ENCODE data around the gene GPANK1. TPM values are rescaled to one million over a fixed set of nuclear protein-coding genes. Genes with fewer than 3 reads are reported as not detected.

GPANK1 gene
- total RNA-seq, 1 donor from 2014 or later, result 12.9 TPM

DNA sequence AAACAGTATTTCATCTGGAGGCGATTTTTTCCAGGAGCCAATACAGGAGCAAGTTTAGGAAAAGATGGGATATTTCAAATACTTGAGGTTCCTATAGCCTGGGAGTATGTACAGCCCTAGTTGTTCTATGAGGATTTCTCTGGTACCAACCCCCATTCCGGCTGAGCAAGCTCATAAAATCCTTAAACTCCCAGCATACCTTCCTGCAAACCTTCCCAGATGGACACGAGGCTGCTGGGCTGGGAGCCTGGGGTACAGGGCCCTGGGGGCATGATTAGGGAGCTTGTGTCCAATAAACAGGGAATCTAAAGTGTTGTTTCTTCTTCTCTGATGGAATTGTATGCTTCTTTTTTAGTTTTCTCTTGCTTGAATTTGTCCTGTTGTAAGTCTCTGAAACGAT, 42.8 kb downstream of the GPANK1 start:
- no peak for DNase-seq (ENCODE audit: low read depth)

DNA sequence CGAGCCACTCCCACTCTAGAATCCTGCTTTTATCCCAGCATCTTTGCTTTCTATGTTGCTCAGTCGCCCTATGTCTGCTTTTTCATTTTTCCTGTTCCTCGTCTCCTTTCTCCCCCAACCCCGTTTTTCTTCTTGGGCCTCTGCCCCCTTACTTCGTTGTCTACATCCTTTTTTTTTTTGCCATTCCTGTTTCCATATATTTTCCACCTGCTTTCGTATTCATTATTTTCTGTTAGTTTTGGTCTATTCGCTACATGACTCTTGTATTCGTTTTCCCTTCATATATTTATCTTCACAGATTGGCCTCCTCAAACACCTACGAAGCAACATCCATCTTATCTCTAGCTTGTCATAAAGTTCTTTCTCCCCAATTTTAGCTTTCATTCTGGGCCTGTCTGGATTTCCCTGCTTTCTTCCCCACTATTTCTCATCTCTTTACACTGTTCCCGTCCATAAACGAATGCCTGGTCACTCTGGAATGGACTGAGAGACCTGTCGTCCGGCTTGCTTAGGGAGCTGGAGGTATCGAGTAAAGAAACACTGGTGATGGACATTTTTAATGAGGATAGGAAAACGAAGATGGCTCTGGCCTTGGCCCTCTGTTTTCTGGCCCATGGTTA, 43.4 kb downstream of the GPANK1 start:
- DNase-seq (ENCODE audit: low read depth), result no peak

DNA sequence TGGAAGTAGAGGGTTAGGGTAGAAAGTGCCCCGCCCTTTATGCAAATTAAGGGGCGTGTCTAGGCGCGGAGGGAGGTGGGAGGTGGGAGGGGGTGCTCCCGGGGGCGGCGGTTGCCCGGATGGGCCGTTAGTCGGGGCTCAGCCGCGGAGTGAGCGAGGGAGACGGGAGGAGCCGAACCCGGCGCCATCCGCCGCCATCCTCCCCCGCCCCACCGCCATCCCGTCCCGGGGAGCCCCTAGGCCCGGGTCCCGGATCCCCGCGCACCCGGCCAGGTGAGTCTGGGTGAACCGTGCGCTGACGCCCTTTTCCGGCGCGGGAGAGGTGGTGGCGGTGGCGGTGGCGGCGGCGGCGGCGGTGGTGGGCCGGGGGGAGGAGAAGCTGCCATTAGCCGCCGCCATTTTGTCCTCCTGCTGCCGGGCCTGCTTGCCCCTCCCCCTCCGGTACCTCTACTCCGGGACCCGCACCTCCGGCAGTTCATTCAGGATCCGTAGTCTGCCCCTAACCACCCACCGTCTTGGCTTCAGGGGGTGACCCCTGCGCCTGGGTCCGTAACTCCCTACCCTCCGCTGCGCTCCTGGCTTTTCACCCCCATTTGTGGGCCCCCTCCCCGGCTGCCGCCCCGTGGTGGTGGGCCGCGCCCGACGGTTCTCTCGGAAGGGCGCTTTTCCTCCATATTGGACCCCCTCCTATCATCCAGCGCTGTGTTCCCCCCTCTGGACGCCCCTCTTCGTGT, 44.0 kb downstream of the GPANK1 start, which contains the start of gene PRRC2A:
TSS of gene PRRC2A (plus strand) at position 130 of the 734 bp plus-strand sequence. CDS start 2,075 bp downstream, outside the sequence.
- DNase-seq (ENCODE audit: low read depth), result no peak

DNA sequence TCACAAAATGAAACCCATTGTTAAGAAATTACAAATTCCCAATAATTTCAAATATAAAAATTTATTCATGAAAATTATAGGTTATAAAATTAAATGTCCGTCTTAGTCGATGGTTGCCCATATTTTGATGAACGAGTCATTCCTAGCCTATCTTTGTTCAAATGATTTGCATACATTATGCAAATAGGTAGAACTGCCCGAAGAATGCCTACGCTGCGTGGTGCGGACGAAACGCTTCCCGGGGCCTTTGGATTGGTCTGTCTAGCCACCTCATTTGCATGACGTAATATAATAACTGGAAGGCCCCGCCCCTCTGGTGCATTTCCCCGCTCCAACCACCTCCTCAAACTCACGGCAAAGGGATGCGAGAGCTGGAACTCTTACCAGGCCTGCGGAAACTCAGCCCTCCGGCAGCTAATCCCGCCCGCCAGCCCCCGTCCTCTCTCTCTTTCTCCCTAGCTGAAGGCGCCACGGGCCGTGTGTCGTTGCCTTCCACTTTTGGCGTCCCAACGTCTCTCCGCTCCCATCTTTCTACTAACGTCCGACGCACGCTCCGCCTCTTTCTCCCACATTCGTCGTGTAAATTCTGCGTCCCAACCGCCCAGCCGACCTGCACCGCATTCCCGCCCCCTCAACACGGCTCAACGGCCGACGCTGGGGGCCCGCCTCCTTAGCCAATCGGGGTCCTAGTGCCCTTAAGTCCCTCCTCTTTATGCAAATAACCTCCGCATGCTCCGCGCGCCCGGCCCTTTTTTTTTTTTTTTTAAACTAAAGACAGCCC, 44.8 kb downstream of the GPANK1 start:
- DNase-seq (ENCODE audit: low read depth), result peak; percentile 99

DNA sequence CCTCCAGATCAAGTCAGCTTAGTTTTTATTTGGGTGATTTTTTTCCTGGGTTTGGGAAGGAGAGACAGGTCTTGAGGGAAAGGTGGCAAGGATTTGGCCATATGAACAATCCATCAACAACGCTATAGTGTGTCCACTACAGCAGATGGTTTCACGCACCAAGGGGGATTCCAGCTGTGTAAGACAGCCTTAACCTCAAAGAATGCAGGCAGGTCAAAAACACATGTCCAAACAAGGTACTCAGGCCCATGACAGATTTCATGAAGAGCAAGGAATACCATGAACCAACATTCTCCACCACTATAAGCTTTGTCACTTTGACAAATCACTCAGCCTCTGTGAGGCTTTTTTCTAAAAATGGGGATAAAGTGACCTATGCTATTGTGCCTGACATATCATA, 47.8 kb downstream of the GPANK1 start:
- no peak for DNase-seq (ENCODE audit: low read depth)

DNA sequence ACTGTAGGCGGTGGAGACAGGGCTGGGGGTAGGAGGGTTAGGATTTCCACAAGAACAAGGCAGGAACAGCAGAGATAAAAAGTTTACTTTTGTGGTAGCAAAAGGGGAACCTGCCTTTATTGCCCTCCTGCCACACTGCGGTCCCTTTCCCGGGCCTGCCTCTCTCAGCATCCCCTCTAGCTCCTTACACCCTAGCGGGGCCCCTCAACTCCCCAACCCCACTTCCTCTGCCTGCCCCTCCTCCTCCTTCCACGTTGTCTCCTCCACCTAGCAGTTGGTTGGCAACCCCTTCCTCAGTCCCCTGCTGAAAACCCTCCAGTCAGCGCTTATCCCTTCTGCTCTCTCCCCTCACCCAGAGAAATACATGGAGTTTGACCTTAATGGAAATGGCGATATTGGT, 49.0 kb downstream of the GPANK1 start:
- no peak for DNase-seq (ENCODE audit: low read depth)

DNA sequence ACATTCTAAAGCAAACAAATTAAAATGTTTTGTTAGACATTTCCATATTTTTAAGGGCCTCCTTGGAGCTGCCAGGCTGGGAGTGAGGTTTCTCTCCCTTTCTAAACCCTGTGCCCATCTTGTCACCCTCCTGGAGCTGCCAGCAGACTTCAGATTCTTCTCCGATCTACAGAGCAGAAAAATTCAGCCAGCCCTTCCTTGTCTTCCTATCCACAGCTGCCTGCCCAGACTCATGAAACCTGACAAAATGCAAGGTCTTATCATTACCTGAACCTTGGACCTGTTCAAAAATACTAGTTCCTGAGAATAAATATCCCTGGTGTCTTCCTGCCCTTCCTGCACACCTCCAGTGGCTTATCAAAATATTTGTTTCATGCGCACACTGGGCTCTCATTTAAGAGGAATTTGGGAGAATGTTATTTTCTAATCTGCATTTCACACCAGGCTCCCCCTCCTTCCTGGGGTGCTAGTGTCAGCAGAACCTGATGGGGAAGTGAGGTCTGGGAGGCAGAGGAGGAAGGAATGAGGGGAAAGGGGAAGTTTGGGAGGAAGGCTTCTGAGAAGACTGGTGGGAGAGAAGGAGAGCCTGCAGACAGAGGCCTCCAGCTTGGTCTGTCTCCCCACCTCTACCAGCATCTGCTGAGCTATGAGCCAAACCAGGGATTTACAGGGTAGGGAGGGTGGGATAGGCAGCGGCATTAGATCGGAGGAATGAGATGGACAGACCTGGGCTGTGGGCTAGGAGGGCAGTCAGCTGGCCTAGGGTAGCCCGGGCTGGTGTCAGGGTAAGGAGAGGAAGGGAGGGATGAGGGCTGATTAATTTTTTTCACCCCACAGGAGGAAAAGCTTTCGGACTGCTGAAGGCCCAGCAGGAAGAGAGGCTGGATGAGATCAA, 49.9 kb downstream of the GPANK1 start, which contains the start of gene AIF1:
TSS of gene AIF1 (plus strand) at position 551 of the 895 bp plus-strand sequence. CDS start at position 647, 96 bp downstream.
- DNase-seq (ENCODE audit: low read depth), result no peak

DNA sequence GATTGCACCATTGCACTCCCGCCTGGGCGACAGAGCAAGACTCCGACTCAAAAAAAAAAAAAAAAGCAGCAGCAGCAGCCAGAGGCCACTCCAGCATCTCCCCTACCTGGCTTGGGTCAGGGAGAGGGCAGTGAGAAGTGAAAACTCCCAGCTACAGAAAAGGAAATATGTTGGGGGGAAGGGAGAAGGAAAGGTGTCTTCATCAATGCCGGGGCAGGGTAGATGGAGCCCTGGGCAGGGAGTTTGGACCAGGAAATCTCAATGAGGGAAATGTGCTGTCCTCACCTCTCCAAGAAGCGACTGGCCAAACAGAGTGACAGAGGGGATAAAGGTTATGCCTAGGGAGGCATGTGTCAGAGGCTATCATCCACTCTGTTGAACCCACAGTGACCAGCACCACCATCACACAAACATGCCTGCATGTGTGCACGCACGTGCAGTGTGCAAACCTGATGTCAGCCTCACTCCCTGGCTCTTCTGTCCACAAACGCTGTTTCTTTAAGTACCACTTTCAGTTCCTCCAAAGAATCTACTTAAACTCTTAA, 50.6 kb downstream of the GPANK1 start:
- DNase-seq (ENCODE audit: low read depth), result no peak

Small RNAs within 50 kb of the gene (microRNA-seq; reads per million reads assigned to microRNA genes)
- 0.65 reads per million for gene MIR4646
- gene MIR6832, result not detected

Other genes with a start within 250 kb of the GPANK1 start
- 2.1 and 2.9 TPM in 2 replicates for gene MICB, start 166.9 kb downstream of the GPANK1 start, total RNA-seq
- gene MCCD1, start 136.0 kb downstream of the GPANK1 start, total RNA-seq, result not detected in 2 replicates
- gene DDX39B, start 123.0 kb downstream of the GPANK1 start, total RNA-seq, result 290 and 382 TPM in 2 replicates
- gene ATP6V1G2, start 118.4 kb downstream of the GPANK1 start, total RNA-seq, result 4.8 and 8.5 TPM in 2 replicates
- gene NFKBIL1, start 117.4 kb downstream of the GPANK1 start, total RNA-seq, result 26.1 and 28.3 TPM in 2 replicates
- gene LTA, start 92.7 kb downstream of the GPANK1 start, total RNA-seq, result not detected in 2 replicates
- gene TNF, start 89.4 kb downstream of the GPANK1 start, total RNA-seq, result not detected in 2 replicates
- gene LTB, start 82.6 kb downstream of the GPANK1 start, total RNA-seq, result 0.40 TPM in 1 of 2 replicates, not detected in the other
- gene LST1, start 78.7 kb downstream of the GPANK1 start, total RNA-seq, result not detected in 2 replicates
- not detected in 2 replicates for gene NCR3, start 72.0 kb downstream of the GPANK1 start, total RNA-seq
- gene AIF1, start 49.8 kb downstream of the GPANK1 start, total RNA-seq, result not detected in 2 replicates
- 77.2 and 85.9 TPM in 2 replicates for gene PRRC2A, start 44.3 kb downstream of the GPANK1 start, total RNA-seq
- 271 and 307 TPM in 2 replicates for gene BAG6, start 12.3 kb downstream of the GPANK1 start, total RNA-seq
- 2.9 and 4.2 TPM in 2 replicates for gene APOM, start 9.1 kb downstream of the GPANK1 start, total RNA-seq
- gene C6orf47, start 4.2 kb downstream of the GPANK1 start, total RNA-seq, result 20.6 and 24.0 TPM in 2 replicates
- gene CSNK2B, start 1.1 kb upstream of the GPANK1 start, total RNA-seq, result 211 and 248 TPM in 2 replicates
- 2.9 and 4.0 TPM in 2 replicates for gene LY6G5B, start 5.0 kb upstream of the GPANK1 start, total RNA-seq
- 2.7 and 3.4 TPM in 2 replicates for gene LY6G5C, start 16.1 kb upstream of the GPANK1 start, total RNA-seq
- 58.9 and 66.0 TPM in 2 replicates for gene ABHD16A, start 38.3 kb upstream of the GPANK1 start, total RNA-seq
- not detected in 2 replicates for gene LY6G6F, start 41.9 kb upstream of the GPANK1 start, total RNA-seq
- gene LY6G6D, start 50.4 kb upstream of the GPANK1 start, total RNA-seq, result not detected in 2 replicates
- gene LY6G6C, start 56.7 kb upstream of the GPANK1 start, total RNA-seq, result not detected in 2 replicates
- not detected in 2 replicates for gene MPIG6B, start 58.4 kb upstream of the GPANK1 start, total RNA-seq
- 120 and 142 TPM in 2 replicates for gene DDAH2, start 64.3 kb upstream of the GPANK1 start, total RNA-seq
- gene CLIC1, start 71.5 kb upstream of the GPANK1 start, total RNA-seq, result 257 and 425 TPM in 2 replicates
- gene MSH5, start 75.0 kb upstream of the GPANK1 start, total RNA-seq, result 7.4 and 8.4 TPM in 2 replicates
- 0.94 TPM in 1 of 2 replicates, not detected in the other for gene SAPCD1, start 97.7 kb upstream of the GPANK1 start, total RNA-seq
- 1.3 TPM in 1 of 2 replicates, not detected in the other for gene VWA7, start 112.3 kb upstream of the GPANK1 start, total RNA-seq
- 56.4 and 62.2 TPM in 2 replicates for gene VARS1, start 130.8 kb upstream of the GPANK1 start, total RNA-seq
- 28.7 and 38.8 TPM in 2 replicates for gene LSM2, start 142.0 kb upstream of the GPANK1 start, total RNA-seq
- gene HSPA1L, start 150.3 kb upstream of the GPANK1 start, total RNA-seq, result 2.6 and 3.6 TPM in 2 replicates
- gene HSPA1A, start 150.5 kb upstream of the GPANK1 start, total RNA-seq, result 109 and 131 TPM in 2 replicates
- gene HSPA1B, start 162.7 kb upstream of the GPANK1 start, total RNA-seq, result 86.3 and 98.7 TPM in 2 replicates
- gene NEU1, start 197.8 kb upstream of the GPANK1 start, total RNA-seq, result 128 and 187 TPM in 2 replicates
- gene SLC44A4, start 214.0 kb upstream of the GPANK1 start, total RNA-seq, result 0.11 and 0.16 TPM in 2 replicates
- 33.7 and 36.4 TPM in 2 replicates for gene EHMT2, start 232.7 kb upstream of the GPANK1 start, total RNA-seq
- 2.7 and 3.3 TPM in 2 replicates for gene ZBTB12, start 237.1 kb upstream of the GPANK1 start, total RNA-seq

All from myocyte (in vitro differentiated cells).